ENCODE results near the gene EZH2. TPM values are rescaled to one million over a fixed set of nuclear protein-coding genes. Genes with fewer than 3 reads are reported as not detected.

Gene EZH2
- 18.1 TPM for polyA plus RNA-seq (2012; ENCODE audit: insufficient read length, low read depth)

- TF ChIP-seq FOXP2 (optimal IDR thresholded peaks at IDR 0.05; ENCODE audit: borderline replicate concordance, extremely low read depth, extremely low read length, insufficient read depth) (no peak), TAF1 (IDR thresholded peaks at IDR 0.05; ENCODE audit: borderline replicate concordance, insufficient read depth, low read length) (peak; percentile 76; the same call in 1 of the 2 replicates), SIN3A (IDR thresholded peaks at IDR 0.05; ENCODE audit: borderline replicate concordance, insufficient read depth, low read length) (no peak)
Observed at GRCh38 chr7:148884049-148884298, at the start of gene EZH2. TSS of gene EZH2 (minus strand) at chr7:148884291. CDS start at chr7:148847298, 36,993 bp downstream.

- TF ChIP-seq FOXP2 (optimal IDR thresholded peaks at IDR 0.05; ENCODE audit: borderline replicate concordance, extremely low read depth, extremely low read length, insufficient read depth) (no peak), SIN3A (IDR thresholded peaks at IDR 0.05; ENCODE audit: borderline replicate concordance, insufficient read depth, low read length) (no peak), REST (IDR thresholded peaks at IDR 0.05; ENCODE audit: insufficient read depth in 1 of 2, low read depth in 2 of 2, low read length in 2 of 2) (no peak), TAF1 (IDR thresholded peaks at IDR 0.05; ENCODE audit: borderline replicate concordance, insufficient read depth, low read length) (no peak), POLR2AphosphoS5 (IDR thresholded peaks at IDR 0.05; ENCODE audit: low read depth, low read length) (no peak)
Observed at GRCh38 chr7:148931470-148931869, 47.4 kb upstream of the EZH2 start.

- no peak for TF ChIP-seq REST (IDR thresholded peaks at IDR 0.05; ENCODE audit: insufficient read depth in 1 of 2, low read depth in 2 of 2, low read length in 2 of 2)
- no peak for TF ChIP-seq SIN3A (IDR thresholded peaks at IDR 0.05; ENCODE audit: borderline replicate concordance, insufficient read depth, low read length)
- no peak for TF ChIP-seq TAF1 (IDR thresholded peaks at IDR 0.05; ENCODE audit: borderline replicate concordance, insufficient read depth, low read length)
- TF ChIP-seq POLR2AphosphoS5 (IDR thresholded peaks at IDR 0.05; ENCODE audit: low read depth, low read length) = no peak
- TF ChIP-seq FOXP2 (optimal IDR thresholded peaks at IDR 0.05; ENCODE audit: borderline replicate concordance, extremely low read depth, extremely low read length, insufficient read depth) = no peak
Observed at GRCh38 chr7:148930335-148930734, 46.2 kb upstream of the EZH2 start.

- TF ChIP-seq POLR2AphosphoS5 (IDR thresholded peaks at IDR 0.05; ENCODE audit: low read depth, low read length) (no peak), REST (IDR thresholded peaks at IDR 0.05; ENCODE audit: insufficient read depth in 1 of 2, low read depth in 2 of 2, low read length in 2 of 2) (no peak), FOXP2 (optimal IDR thresholded peaks at IDR 0.05; ENCODE audit: borderline replicate concordance, extremely low read depth, extremely low read length, insufficient read depth) (no peak), SIN3A (IDR thresholded peaks at IDR 0.05; ENCODE audit: borderline replicate concordance, insufficient read depth, low read length) (no peak), TAF1 (IDR thresholded peaks at IDR 0.05; ENCODE audit: borderline replicate concordance, insufficient read depth, low read length) (no peak)
Observed at GRCh38 chr7:148929176-148929575, 45.1 kb upstream of the EZH2 start.

- no peak for TF ChIP-seq TAF1 (IDR thresholded peaks at IDR 0.05; ENCODE audit: borderline replicate concordance, insufficient read depth, low read length)
- TF ChIP-seq REST (IDR thresholded peaks at IDR 0.05; ENCODE audit: insufficient read depth in 1 of 2, low read depth in 2 of 2, low read length in 2 of 2) = no peak
- TF ChIP-seq SIN3A (IDR thresholded peaks at IDR 0.05; ENCODE audit: borderline replicate concordance, insufficient read depth, low read length) = no peak
- no peak for TF ChIP-seq FOXP2 (optimal IDR thresholded peaks at IDR 0.05; ENCODE audit: borderline replicate concordance, extremely low read depth, extremely low read length, insufficient read depth)
- TF ChIP-seq POLR2AphosphoS5 (IDR thresholded peaks at IDR 0.05; ENCODE audit: low read depth, low read length) = no peak
Observed at GRCh38 chr7:148927123-148928045, 43.3 kb upstream of the EZH2 start.
